ENCODE results near the gene CHCHD4.

CHCHD4 gene

DNA sequence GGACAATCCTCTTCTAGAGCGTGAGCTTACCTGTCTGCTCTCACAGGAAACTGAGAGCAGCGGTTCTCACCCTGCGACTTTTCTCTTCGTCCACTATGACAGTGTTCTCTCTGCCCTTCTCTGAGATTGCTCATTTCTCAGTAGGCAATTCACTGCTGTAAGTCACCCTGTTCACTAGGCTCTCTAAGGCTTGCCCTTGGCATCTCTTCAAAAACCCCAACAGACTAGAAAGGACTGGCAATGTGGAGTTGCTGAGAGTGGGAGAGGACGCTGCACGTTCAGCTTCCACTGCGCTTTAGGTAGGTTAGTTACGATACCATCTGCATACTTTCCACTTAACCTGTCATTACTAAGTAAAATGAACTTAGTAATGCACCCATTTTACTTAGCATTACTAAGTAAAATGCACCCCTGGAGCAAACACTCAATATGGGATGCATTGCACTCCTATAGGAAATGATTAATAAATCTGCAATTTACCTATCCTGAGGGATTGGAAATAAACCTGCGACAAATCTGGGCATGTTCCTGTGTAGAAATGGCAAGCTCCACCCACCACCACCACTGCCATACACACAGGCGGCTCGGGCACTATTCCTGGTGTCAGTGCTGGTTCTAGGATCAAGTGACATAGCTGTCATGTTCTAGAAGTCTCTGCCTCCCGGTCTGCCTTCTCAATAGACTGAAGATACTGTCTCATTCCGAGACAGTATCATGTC lies 32.3 kb upstream of the CHCHD4 start:
- TF ChIP-seq, protein P1, sequence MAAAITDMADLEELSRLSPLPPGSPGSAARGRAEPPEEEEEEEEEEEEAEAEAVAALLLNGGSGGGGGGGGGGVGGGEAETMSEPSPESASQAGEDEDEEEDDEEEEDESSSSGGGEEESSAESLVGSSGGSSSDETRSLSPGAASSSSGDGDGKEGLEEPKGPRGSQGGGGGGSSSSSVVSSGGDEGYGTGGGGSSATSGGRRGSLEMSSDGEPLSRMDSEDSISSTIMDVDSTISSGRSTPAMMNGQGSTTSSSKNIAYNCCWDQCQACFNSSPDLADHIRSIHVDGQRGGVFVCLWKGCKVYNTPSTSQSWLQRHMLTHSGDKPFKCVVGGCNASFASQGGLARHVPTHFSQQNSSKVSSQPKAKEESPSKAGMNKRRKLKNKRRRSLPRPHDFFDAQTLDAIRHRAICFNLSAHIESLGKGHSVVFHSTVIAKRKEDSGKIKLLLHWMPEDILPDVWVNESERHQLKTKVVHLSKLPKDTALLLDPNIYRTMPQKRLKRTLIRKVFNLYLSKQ (tag by site-specific recombination; IDR thresholded peaks at IDR 0.05; ENCODE audit: borderline replicate concordance): no peak
- TF ChIP-seq ZBTB1 (tag by site-specific recombination; IDR thresholded peaks at IDR 0.05) (no peak), SCRT2 (tag by site-specific recombination; IDR thresholded peaks at IDR 0.05) (no peak), ZNF239 (tag by site-specific recombination; IDR thresholded peaks at IDR 0.05) (no peak), ZNF701 (tag by site-specific recombination; IDR thresholded peaks at IDR 0.05) (no peak), GLIS2 (tag by site-specific recombination; IDR thresholded peaks at IDR 0.05) (no peak), ZNF777 (tag by site-specific recombination; IDR thresholded peaks at IDR 0.05; ENCODE audit: borderline replicate concordance) (no peak), ZNF350 (tag by site-specific recombination; IDR thresholded peaks at IDR 0.05) (no peak), HOXC10 (CRISPR knock-in tag; IDR thresholded peaks at IDR 0.05) (no peak), ZNF302 (tag by site-specific recombination; IDR thresholded peaks at IDR 0.05; ENCODE audit: low read depth) (no peak), ZNF747 (tag by site-specific recombination; IDR thresholded peaks at IDR 0.05) (no peak), ZNF169 (tag by site-specific recombination; IDR thresholded peaks at IDR 0.05) (no peak), REPIN1 (tag by site-specific recombination; IDR thresholded peaks at IDR 0.05; ENCODE audit: low read depth) (no peak), ZNF423 (tag by site-specific recombination; IDR thresholded peaks at IDR 0.05) (no peak), ZFHX2 (tag by site-specific recombination; conservative IDR thresholded peaks at IDR 0.05) (no peak), ZBTB17 (tag by site-specific recombination; IDR thresholded peaks at IDR 0.05) (no peak), ZNF112 (tag by site-specific recombination; IDR thresholded peaks at IDR 0.05) (no peak), ZNF248 (tag by site-specific recombination; IDR thresholded peaks at IDR 0.05) (no peak), SALL2 (tag by site-specific recombination; IDR thresholded peaks at IDR 0.05; ENCODE audit: borderline replicate concordance) (no peak)
- H3K36me3 ChIP-seq (ENCODE audit: control insufficient read depth in 2 of 2, insufficient read depth in 1 of 2, low read length in 2 of 2): peaks cover 20 to 96% of the 10 kb centered on the region in 2 experiments
- no peaks in the 10 kb centered on the region for H3K9me3 ChIP-seq (ENCODE audit: control insufficient read depth, insufficient read depth, low read depth, low read length)
- H3K27ac ChIP-seq (ENCODE audit: extremely low read depth, low read depth, low read length): no peak overlapping the region
- CTCF ChIA-PET: interaction anchor here (0.6 kb wide), 4 partner anchors 28 to 261 kb away, joined by 3 to 5 read pairs (median 3); no protein-coding TSS in a partner anchor
- no peaks in the 10 kb centered on the region for H3K4me1 ChIP-seq (ENCODE audit: control insufficient read depth, insufficient read depth, low read length)
- H3K4me3 ChIP-seq (ENCODE audit: low read depth, low read length): no peak overlapping the region
- POLR2A ChIA-PET: no interaction called here

DNA sequence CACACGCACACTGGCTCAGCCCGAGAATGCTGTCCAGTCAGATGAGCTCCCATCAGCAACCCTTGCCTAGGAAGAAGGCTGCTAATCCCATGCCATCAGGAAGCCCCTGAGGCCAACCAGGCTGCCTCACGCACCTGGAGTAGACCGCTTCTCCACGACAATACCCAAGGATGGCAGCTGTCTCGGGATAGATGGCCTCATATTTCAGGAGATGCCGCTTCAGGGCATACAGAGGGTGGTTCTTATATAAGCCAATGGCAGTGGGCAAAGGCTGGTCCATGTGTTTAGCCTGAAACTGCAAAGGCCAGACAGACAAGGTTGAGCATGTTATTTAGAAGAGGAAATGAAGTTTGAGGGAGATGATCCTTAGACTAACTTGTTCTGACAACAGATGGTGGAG lies 31.5 kb upstream of the CHCHD4 start:
- Histone ChIP-seq H3K36me3 (ENCODE audit: control insufficient read depth in 2 of 2, insufficient read depth in 1 of 2, low read length in 2 of 2) (peaks cover 20 to 96% of the 10 kb centered on the region in 2 experiments), H3K4me1 (ENCODE audit: control insufficient read depth, insufficient read depth, low read length) (no peaks in the 10 kb centered on the region), H3K4me3 (ENCODE audit: low read depth, low read length) (no peak overlapping the region), H3K9me3 (ENCODE audit: control insufficient read depth, insufficient read depth, low read depth, low read length) (no peaks in the 10 kb centered on the region), H3K27ac (ENCODE audit: extremely low read depth, low read depth, low read length) (no peak overlapping the region)
- TF ChIP-seq ZNF623 (tag by site-specific recombination; IDR thresholded peaks at IDR 0.05) (no peak), SCRT1 (tag by site-specific recombination; IDR thresholded peaks at IDR 0.05; ENCODE audit: borderline replicate concordance) (no peak), OVOL3 (tag by site-specific recombination; IDR thresholded peaks at IDR 0.05) (no peak), HOXD13 (CRISPR knock-in tag; IDR thresholded peaks at IDR 0.05; ENCODE audit: borderline replicate concordance) (no peak), ZNF558 (tag by site-specific recombination; IDR thresholded peaks at IDR 0.05) (no peak), ZNF112 (tag by site-specific recombination; IDR thresholded peaks at IDR 0.05) (no peak), ZNF16 (tag by site-specific recombination; IDR thresholded peaks at IDR 0.05; ENCODE audit: low read depth) (no peak), ZNF629 (tag by site-specific recombination; IDR thresholded peaks at IDR 0.05) (no peak), ZNF785 (tag by site-specific recombination; IDR thresholded peaks at IDR 0.05) (no peak), YY2 (tag by site-specific recombination; IDR thresholded peaks at IDR 0.05) (no peak)
- TF ChIP-seq, protein P2, sequence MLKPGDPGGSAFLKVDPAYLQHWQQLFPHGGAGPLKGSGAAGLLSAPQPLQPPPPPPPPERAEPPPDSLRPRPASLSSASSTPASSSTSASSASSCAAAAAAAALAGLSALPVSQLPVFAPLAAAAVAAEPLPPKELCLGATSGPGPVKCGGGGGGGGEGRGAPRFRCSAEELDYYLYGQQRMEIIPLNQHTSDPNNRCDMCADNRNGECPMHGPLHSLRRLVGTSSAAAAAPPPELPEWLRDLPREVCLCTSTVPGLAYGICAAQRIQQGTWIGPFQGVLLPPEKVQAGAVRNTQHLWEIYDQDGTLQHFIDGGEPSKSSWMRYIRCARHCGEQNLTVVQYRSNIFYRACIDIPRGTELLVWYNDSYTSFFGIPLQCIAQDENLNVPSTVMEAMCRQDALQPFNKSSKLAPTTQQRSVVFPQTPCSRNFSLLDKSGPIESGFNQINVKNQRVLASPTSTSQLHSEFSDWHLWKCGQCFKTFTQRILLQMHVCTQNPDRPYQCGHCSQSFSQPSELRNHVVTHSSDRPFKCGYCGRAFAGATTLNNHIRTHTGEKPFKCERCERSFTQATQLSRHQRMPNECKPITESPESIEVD (tag by site-specific recombination; IDR thresholded peaks at IDR 0.05): no peak
- TF ChIP-seq, protein P3, sequence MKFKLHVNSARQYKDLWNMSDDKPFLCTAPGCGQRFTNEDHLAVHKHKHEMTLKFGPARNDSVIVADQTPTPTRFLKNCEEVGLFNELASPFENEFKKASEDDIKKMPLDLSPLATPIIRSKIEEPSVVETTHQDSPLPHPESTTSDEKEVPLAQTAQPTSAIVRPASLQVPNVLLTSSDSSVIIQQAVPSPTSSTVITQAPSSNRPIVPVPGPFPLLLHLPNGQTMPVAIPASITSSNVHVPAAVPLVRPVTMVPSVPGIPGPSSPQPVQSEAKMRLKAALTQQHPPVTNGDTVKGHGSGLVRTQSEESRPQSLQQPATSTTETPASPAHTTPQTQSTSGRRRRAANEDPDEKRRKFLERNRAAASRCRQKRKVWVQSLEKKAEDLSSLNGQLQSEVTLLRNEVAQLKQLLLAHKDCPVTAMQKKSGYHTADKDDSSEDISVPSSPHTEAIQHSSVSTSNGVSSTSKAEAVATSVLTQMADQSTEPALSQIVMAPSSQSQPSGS (tag by site-specific recombination; IDR thresholded peaks at IDR 0.05; ENCODE audit: low read depth): no peak
- TF ChIP-seq, protein P4, sequence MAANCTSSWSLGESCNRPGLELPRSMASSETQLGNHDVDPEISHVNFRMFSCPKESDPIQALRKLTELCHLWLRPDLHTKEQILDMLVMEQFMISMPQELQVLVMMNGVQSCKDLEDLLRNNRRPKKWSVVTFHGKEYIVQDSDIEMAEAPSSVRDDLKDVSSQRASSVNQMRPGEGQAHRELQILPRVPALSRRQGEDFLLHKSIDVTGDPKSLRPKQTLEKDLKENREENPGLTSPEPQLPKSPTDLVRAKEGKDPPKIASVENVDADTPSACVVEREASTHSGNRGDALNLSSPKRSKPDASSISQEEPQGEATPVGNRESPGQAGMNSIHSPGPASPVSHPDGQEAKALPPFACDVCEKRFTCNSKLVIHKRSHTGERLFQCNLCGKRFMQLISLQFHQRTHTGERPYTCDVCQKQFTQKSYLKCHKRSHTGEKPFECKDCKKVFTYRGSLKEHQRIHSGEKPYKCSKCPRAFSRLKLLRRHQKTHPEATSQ (tag by site-specific recombination; IDR thresholded peaks at IDR 0.05): no peak
- ChIA-PET POLR2A (no interaction called here), CTCF (no interaction called here)

Data from HEK293 (cell line).